ENCODE data around the gene CAPN3.
"Not testable (repeated sequence)": the region's sequence is repeated elsewhere in the genome, so short reads cannot be mapped to it uniquely, and the experiment has no call there.

Gene CAPN3

DNA sequence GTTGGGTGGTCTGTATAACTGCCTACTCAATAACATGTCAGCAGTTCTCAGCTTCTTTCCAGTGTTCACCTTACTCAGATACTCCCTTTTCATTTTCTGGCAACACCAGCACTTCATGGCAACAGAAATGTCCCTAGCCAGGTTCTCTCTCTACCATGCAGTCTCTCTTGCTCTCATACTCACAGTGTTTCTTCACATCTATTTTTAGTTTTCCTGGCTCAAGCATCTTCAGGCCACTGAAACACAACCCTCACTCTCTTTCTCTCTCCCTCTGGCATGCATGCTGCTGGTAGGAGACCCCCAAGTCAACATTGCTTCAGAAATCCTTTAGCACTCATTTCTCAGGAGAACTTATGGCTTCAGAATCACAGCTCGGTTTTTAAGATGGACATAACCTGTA lies at the start of gene CAPN3:
CAPN3 (plus strand) TSS at position 253 of the 400 bp plus-strand sequence. CDS start 305 bp downstream, outside the sequence.
- DNase-seq: no peak

GRCh38 chr15:42313463-42313862 lies 45.8 kb upstream of the CAPN3 start:
- DNase-seq: no peak

DNA sequence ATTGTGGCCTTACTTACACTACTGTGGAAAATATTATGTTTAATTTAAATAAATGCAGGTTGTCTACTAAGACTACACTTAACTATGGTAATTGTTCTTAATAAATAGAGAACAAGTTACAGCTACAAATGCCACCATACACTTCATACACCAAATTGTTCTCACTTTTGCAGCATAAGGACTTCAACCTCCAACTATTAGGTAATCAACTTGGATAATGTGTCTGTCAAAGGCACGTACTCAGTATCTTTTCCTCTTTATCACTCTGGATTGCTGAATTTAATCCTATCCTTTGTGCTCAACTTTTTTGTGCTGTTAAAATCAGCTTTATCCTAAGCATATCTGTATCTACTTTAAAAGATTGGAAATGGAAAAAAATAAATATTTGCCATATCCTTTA lies 44.5 kb upstream of the CAPN3 start:
- no peak for DNase-seq

- no peak for DNase-seq
Measured at GRCh38 chr15:42315521-42315920, 43.8 kb upstream of the CAPN3 start.

DNA sequence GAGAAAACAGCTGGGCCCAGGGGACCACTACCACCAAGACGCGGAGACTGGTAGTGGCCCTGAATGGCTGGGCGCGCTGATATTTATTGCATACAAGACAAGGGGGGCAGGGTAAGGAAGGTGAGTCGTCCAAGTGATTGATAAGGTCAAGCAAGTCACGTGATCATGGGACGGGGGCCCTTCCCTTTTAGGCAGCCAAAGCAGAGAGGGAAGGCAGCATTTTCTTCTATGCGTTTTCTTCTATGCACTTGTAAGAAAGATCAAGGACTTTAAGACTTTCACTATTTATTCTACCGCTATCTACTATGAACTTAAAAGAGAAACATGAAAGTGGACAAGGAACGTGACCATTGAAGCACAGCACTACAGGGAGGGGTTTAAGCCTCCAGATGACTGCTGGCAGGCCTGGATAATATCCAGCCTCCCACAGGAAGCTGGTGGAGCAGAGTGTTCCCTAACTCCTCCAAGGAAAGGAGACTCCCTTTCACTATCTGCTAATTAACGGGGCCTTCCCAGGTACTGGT lies 43.0 kb upstream of the CAPN3 start:
- DNase-seq: not testable (repeated sequence)

DNA sequence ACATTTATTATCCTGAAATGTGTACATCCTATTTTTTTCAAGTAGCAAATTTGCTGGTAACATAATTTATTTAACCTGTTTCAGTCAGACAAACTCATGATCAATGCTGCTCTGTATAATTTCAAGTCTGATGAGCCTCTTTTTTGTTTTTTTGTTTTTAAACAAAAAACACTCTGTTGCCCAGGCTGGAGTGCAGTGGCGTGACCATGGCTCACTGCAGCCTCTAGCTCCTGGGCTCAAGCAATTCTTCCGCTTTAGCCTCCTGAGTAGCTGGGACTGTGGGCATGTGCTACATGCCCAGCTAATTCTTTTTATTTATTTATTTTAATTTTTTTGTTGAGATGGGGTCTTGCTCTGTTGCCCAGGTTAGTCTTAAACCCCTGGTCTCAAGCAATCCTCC lies 40.1 kb upstream of the CAPN3 start:
- DNase-seq: no peak

DNA sequence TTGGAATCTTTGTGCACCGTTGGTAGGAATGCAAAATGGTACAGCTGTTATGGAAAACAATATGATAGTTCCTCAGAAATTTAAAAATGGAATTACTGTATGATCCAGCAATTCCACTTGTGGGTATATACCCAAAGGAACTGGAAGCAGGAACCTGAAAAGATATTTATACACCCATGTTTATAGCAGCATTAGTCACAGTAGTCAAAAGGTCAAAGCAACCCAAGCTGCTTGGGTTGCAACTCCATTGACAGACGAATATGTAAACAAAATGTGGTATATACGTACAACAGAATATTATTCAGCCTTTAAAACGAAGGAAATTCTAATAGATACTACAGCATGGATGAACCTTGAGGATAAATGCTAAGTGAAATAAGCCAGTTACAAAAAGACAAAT lies 35.0 kb upstream of the CAPN3 start:
- no peak for DNase-seq

DNA sequence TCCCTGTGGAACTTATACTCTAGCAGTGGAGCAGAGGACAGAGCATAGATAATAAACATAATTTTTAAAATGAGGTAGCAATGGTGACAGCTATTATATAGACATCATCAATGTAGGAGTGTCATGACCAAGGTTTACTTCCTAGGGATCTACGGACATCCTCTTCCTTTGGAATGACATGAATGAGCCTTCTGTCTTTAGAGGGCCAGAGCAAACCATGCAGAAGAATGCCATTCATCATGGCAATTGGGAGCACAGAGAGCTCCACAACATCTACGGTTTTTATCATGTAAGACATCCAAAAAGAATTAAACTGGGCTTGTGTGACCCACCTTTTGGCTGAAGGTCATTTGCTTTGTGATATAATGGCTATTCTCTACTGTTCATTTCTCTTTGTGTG lies 30.1 kb upstream of the CAPN3 start:
- no peak for DNase-seq

DNA sequence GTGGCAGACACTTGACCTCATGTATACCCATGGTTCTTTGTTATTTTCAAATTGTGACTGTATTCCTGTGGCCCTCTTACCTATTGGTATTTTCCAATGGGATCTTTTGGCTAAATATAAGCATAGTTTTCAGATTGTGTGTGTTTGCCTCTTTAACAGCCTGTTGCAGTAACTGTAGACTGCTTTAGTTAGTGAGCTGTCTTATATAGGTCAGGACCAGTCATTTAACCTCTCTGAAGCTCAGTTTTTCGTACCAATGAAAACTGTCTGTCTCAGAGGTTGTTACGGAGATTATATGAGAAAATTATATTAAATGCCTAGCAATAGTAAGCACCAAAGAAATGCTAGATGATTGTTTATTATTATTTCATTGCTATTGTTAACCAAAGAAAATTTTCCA lies 29.3 kb upstream of the CAPN3 start:
- DNase-seq: no peak

- no peak for DNase-seq
Measured at GRCh38 chr15:42331235-42331634, 28.1 kb upstream of the CAPN3 start.

DNA sequence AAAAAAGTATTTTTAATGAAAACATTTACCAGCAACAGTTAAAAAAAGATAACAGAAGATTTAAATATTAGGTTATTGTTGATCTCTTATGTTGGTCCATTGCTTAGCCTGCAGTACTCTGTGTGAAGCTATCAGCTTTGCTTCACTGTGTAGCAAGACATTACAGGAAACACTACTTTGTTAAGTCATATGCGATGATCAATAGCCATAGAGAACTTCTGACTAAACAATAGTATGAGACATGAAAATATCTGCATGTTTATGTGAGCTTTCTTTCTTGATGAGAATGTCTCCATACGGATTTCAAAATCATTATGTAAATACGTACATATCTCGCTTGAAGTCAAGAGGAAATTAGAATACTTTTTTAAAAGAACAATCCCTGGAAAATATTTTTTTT lies 27.0 kb upstream of the CAPN3 start:
- DNase-seq: no peak

- DNase-seq: no peak
Measured at GRCh38 chr15:42335074-42335473, 24.2 kb upstream of the CAPN3 start.

DNA sequence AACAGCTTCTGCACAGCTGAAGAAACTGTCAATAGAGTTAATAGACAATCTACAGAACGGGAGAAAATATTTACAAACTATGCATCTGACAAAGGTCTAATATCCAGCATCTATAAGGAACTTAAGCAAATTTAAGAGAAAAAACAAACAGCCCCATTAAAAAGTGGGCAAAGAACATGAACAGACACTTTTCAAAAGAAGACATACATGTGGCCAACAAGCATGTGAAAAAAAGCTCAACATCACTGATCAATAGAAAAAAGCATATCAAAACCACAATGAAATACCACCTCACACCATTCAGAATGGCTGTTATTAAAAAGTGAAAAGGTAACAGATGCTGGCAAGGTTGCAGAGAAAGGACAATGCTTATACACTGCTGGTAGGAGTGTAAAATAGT lies 22.7 kb upstream of the CAPN3 start:
- not testable (repeated sequence) for DNase-seq

GRCh38 chr15:42337104-42337503 lies 22.2 kb upstream of the CAPN3 start:
- not testable (repeated sequence) for DNase-seq

DNA sequence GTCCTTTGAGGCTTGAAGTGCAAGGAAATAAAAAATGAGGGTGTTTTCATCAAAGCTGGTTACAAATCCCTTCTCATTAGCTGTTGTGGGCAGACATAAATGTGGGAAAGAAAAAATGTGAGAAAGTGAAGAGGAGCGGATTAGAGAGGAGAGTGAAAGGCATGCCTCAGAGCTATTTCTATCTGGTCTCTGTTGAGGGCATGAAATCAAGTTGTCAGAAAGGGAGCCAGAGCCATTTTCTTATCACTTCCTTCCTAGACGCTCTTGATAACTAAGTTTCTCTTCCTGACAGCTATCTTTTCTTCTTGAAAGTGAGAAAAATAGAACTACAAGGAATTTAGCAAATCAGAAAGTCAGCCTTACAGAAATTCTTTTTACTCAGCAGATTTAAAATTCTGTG lies 20.8 kb upstream of the CAPN3 start:
- DNase-seq: no peak

GRCh38 chr15:42343596-42344232 lies 15.6 kb upstream of the CAPN3 start:
- no peak for DNase-seq

DNA sequence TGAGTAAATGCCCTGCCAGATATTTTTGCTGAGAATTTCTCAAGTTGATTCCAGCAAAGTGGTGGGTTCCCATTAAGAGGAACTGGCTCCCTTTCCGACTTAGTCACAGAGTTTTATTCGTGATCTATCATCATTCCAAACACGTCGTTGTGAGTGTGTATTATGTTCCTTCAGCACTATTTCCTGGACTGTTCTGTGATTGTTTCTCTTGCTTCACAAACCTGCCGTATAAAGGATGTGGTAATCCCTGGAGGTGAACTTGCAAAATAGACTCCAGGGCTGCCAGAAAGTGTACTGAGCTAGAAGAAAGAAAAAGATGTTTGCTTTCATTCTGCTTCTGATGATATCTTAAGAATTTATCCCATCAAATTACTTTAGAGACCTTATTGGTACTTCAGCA lies 14.5 kb upstream of the CAPN3 start:
- no peak for DNase-seq

DNA sequence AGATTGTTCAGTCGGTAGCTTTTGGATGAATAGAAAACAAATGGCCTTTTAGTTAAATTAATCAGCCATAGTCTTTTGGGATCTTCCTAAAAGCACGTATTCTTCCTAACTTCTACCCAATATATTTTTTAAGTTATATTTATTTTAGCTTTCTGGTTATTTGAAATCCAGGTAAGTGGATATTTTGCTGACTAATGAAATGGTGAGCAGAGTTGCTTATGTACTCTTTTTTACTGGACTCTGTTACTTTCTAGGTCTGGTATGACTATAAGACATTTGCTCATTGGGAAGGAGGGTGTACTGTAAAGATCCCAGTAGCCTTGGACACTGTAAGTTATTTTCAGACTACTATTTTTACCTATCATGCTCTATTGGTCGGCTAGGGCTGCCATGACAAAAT lies 13.8 kb upstream of the CAPN3 start:
- DNase-seq: no peak

GRCh38 chr15:42348083-42348482 lies 11.2 kb upstream of the CAPN3 start:
- no peak for DNase-seq

GRCh38 chr15:42349186-42349585 lies 10.1 kb upstream of the CAPN3 start:
- DNase-seq: no peak

DNA sequence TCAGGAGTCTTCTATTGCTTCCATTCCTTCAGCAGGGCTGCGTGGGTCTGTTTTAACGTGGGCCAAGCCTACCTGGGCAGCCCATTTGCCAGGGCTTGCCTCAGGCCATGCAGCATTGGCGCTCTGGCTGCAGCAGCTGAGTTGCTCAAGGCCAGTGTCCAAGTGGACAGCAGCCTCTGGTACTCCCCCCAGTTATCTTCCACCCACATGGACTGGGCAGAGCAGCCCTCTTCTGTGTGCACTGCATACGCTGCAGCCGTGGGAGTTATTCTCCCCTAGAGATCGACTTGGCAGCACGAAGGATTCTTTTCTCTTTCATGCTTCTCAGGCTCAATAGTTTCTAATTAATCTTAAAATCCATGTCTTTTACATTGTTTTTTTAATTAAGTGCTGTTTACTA lies 6.9 kb upstream of the CAPN3 start:
- no peak for DNase-seq

GRCh38 chr15:42353061-42353460 lies 6.2 kb upstream of the CAPN3 start:
- no peak for DNase-seq

DNA sequence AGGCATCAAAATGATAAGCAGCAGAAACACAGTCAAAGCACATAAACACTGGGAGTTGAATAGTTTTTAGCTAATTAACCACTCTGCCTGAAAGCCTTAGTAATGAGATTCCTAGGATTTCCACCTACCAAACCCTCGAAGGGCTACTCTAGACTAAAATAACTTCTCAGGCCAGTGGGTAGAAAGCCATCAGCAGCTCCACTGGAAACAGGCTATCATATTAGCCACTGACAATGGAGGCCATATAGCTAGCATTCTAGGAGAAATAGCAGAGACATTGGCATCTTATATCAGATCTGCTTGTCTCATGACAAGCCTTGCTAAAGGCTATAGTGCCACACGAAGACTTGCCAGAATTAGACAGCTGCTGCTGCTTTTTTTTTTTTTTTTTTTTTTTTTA lies 4.5 kb upstream of the CAPN3 start:
- DNase-seq: no peak

DNA sequence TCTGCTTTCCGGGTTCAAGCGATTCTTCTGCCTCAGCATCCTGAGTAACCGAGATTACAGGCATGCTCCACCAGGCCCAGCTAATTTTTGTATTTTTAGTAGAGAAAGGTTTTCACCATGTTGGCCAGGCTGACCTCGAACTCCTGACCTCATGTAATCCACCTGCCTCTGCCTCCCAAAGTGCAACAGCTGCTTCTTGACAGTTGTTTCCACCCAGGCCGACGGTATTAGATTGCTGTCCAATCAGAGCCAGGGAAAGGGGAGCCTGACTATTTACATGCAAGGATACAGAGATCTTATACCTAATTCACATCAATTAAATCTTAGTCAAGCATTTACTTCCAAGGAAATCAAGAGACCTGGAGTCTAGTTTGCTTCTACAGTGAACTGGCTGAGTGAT lies 4.0 kb upstream of the CAPN3 start:
- DNase-seq: no peak

DNA sequence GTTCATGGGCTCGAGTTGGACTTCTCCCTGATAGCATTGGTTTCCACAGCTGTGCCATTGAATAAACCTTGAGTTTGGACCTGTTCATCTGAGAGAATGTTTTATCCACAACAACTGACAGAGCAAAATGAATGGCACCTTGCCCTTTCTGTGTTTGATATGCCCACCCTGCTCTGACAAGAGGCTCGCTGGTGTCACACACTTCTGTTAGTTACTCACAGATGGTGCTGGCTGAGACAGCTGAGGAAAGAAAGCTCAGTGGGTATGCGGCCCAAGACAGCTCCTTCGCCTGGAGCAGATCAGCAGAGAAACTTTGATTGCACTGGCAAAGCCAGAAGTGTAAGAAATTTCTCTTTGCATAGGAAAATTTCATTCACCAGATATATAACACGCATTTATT lies 2.5 kb upstream of the CAPN3 start:
- DNase-seq: no peak

Data from islet precursor cell (in vitro differentiated cells).